Tibial nerve (tissue), 4 donors: ENCODE data around the gene COX7B. TPM values are rescaled to one million over a fixed set of nuclear protein-coding genes. Genes with fewer than 3 reads are reported as not detected.

Experiments used
- DNase-seq, 2 donors: peaks; one replicate each; pipeline ENCODE4 v3.0.0-alpha.2; 2019; ENCODE audit warnings: low spot score in 2 of 2
- H3K27ac ChIP-seq, 4 donors: fragments of 200-600 bp; sonication (generic) in 3 of 4; one replicate each; pipeline ENCODE4 v1.5.1; 2017 to 2019; ENCODE audit warnings: mild to moderate bottlenecking in 1 of 4
- H3K27me3 ChIP-seq, 2 donors: fragments of 200-600 bp; sonication (generic) in 1 of 2; one replicate each; pipeline versions ENCODE4 v1.5.1 to v1.6.0; 2017 to 2019
- H3K36me3 ChIP-seq, 3 donors: fragments of 200-600 bp; sonication (generic); one replicate each; pipeline ENCODE4 v1.5.1; 2018 to 2019
- H3K4me1 ChIP-seq, 4 donors: fragments of 200-600 bp; sonication (generic) in 3 of 4; one replicate each; pipeline ENCODE4 v1.5.1; 2017 to 2019
- H3K4me3 ChIP-seq, 4 donors: fragments of 200-600 bp; sonication (generic) in 3 of 4; one replicate each; pipeline ENCODE4 v1.5.1; 2017 to 2019; ENCODE audit warnings: mild to moderate bottlenecking in 1 of 4, moderate library complexity in 1 of 4
- H3K9me3 ChIP-seq, 4 donors: fragments of 200-600 bp; sonication (generic) in 3 of 4; one replicate each; pipeline ENCODE4 v1.5.1; 2017 to 2019
- EP300 ChIP-seq, 2 donors: sonication (generic); formaldehyde crosslinking; IDR thresholded peaks; one replicate each; pipeline ENCODE4 v1.6.1; 2017; ENCODE audit warnings: antibody characterized with exemption in 2 of 2, mild to moderate bottlenecking in 1 of 2
- POLR2A ChIP-seq, 2 donors: fragments of 450-650 bp; IDR thresholded peaks; one replicate each; pipeline ENCODE4 v1.6.1; 2017; ENCODE audit warnings: antibody characterized with exemption in 2 of 2, mild to moderate bottlenecking in 2 of 2, moderate library complexity in 2 of 2
- WGBS, 2 donors: methylation state at CpG; one replicate each; pipeline ENCODE4 v1.1.5; 2018; 5-methylcytosine and 5-hydroxymethylcytosine counted together
- total RNA-seq, 4 donors: library from RNA; depleted of rRNA; stranded (reverse); fragments of >200 nt; gene quantifications; one replicate each; pipeline ENCODE4 v1.1.0, GENCODE V29; 2016
- TF ChIP-seq, protein P1 (sequence below), 5 experiments: fragments of 200-600 bp in 3 of 5; fragments of 450-650 bp in 2 of 5; sonication (generic) in 3 of 5; IDR thresholded peaks; one replicate each; pipeline ENCODE4 v1.5.1; 2016 to 2019; ENCODE audit warnings: antibody characterized with exemption in 5 of 5, mild to moderate bottlenecking in 3 of 5, moderate library complexity in 2 of 5

Gene COX7B
- total RNA-seq, 4 donors from 2014 or later: 192 to 319 (median 226) TPM

- H3K27ac ChIP-seq: peak within 1 kb of the TSS; percentile 87 to 97 (median 94)
- peak within 1 kb of the TSS; percentile 36 to 71 (median 53) for H3K4me3 ChIP-seq
- no peaks in the 10 kb centered on the region for H3K27me3 ChIP-seq
- peaks cover 0 to 18% (median 0%) of the 10 kb centered on the region in 4 donors for H3K4me1 ChIP-seq
- peak; percentile 80 to 81 for DNase-seq
- no peaks in the 10 kb centered on the region for H3K9me3 ChIP-seq
- WGBS, 2 donors: 0 to 43% methylated on average over 22 to 49 of the region's 49 CpGs
- H3K36me3 ChIP-seq: no peaks in the 10 kb centered on the region
- TF ChIP-seq, protein P1, sequence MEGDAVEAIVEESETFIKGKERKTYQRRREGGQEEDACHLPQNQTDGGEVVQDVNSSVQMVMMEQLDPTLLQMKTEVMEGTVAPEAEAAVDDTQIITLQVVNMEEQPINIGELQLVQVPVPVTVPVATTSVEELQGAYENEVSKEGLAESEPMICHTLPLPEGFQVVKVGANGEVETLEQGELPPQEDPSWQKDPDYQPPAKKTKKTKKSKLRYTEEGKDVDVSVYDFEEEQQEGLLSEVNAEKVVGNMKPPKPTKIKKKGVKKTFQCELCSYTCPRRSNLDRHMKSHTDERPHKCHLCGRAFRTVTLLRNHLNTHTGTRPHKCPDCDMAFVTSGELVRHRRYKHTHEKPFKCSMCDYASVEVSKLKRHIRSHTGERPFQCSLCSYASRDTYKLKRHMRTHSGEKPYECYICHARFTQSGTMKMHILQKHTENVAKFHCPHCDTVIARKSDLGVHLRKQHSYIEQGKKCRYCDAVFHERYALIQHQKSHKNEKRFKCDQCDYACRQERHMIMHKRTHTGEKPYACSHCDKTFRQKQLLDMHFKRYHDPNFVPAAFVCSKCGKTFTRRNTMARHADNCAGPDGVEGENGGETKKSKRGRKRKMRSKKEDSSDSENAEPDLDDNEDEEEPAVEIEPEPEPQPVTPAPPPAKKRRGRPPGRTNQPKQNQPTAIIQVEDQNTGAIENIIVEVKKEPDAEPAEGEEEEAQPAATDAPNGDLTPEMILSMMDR (IDR thresholded peaks at IDR 0.05): no peak
- TF ChIP-seq POLR2A (IDR thresholded peaks at IDR 0.05) (peak; percentile 43 to 67), EP300 (IDR thresholded peaks at IDR 0.05) (peak; percentile 44 to 91)
These were observed 4.1 kb upstream of the COX7B start, which contains the start of gene MAGT1 for GRCh38 chrX:77894921-77895886. TSS of gene MAGT1 (minus strand) at chrX:77895435. CDS start at chrX:77895410, 25 bp downstream.

GRCh38 chrX:77900688-77901087 lies 1.4 kb downstream of the COX7B start:
- peak overlapping the region in 3 of 4 donors; percentile 86 to 88 (median 88) for H3K27ac ChIP-seq
- no peaks in the 10 kb centered on the region for H3K27me3 ChIP-seq

GRCh38 chrX:77901506-77901905 lies 2.2 kb downstream of the COX7B start:
- TF ChIP-seq, protein P1 (IDR thresholded peaks at IDR 0.05): no peak
- TF ChIP-seq EP300 (IDR thresholded peaks at IDR 0.05) (no peak), POLR2A (IDR thresholded peaks at IDR 0.05) (no peak)

More at GRCh38 chrX:77900688-77901087, 1.4 kb downstream of the COX7B start:
- TF ChIP-seq, protein P1 (IDR thresholded peaks at IDR 0.05): no peak
- TF ChIP-seq POLR2A (IDR thresholded peaks at IDR 0.05): no peak
- no peak for TF ChIP-seq EP300 (IDR thresholded peaks at IDR 0.05)
- H3K4me1 ChIP-seq: peaks cover 0 to 17% (median 0%) of the 10 kb centered on the region in 4 donors
- no peaks in the 10 kb centered on the region for H3K9me3 ChIP-seq
- H3K4me3 ChIP-seq: peak overlapping the region in 2 of 4 donors; percentile 56 to 60
- DNase-seq: no peak
- WGBS, 2 donors: 64 to 100% methylated on average over 1 of the region's 1 CpG
- peaks cover 0 to 21% (median 0%) of the 10 kb centered on the region in 3 donors for H3K36me3 ChIP-seq

GRCh38 chrX:77910108-77910840 lies 11.0 kb downstream of the COX7B start, which contains the start of gene ATP7A:
TSS of gene ATP7A (plus strand) at chrX:77910693. CDS start at chrX:77971642, 60,949 bp downstream.
- no peaks in the 10 kb centered on the region for H3K27me3 ChIP-seq
- no peaks in the 10 kb centered on the region for H3K9me3 ChIP-seq
- peaks cover 0 to 13% (median 0%) of the 10 kb centered on the region in 4 donors for H3K4me1 ChIP-seq
- peak within 1 kb of the TSS; percentile 26 to 90 (median 74) for H3K27ac ChIP-seq
- peak; percentile 61 to 75 for DNase-seq
- TF ChIP-seq, protein P1 (IDR thresholded peaks at IDR 0.05): peak; percentile 40 to 63 (median 47)
- TF ChIP-seq POLR2A (IDR thresholded peaks at IDR 0.05) (peak in 1 of 2 donors; percentile 37), EP300 (IDR thresholded peaks at IDR 0.05) (peak in 1 of 2 donors; percentile 62)
- H3K36me3 ChIP-seq: no peaks in the 10 kb centered on the region
- H3K4me3 ChIP-seq: peak within 1 kb of the TSS; percentile 33 to 62 (median 51)
- WGBS, 2 donors: 2 to 32% methylated on average over 17 to 36 of the region's 36 CpGs

More at GRCh38 chrX:77901506-77901905, 2.2 kb downstream of the COX7B start:
- DNase-seq: no peak
- peaks cover 0 to 17% (median 0%) of the 10 kb centered on the region in 4 donors for H3K4me1 ChIP-seq
- peaks cover 0 to 21% (median 0%) of the 10 kb centered on the region in 3 donors for H3K36me3 ChIP-seq
- H3K9me3 ChIP-seq: no peaks in the 10 kb centered on the region
- no peaks in the 10 kb centered on the region for H3K27me3 ChIP-seq
- 85 to 86% methylated on average over 5 of the region's 5 CpGs for WGBS, 2 donors
- H3K4me3 ChIP-seq: no peak overlapping the region
- no peak overlapping the region for H3K27ac ChIP-seq
